AG04450 (cell line): ENCODE results near the gene MYO10. TPM values are rescaled to one million over a fixed set of nuclear protein-coding genes. Genes with fewer than 3 reads are reported as not detected.

Source experiments
- CTCF ChIA-PET: fragments of 300-600, 350-600 bp; formaldehyde crosslinking; extraction: SDS; loops from one replicate; lab custom pipeline; 2022; ENCODE audit warnings: antibody characterized with exemption, inconsistent platforms; lab: Charles Lee
- POLR2A ChIA-PET: fragments of 350-600 bp; formaldehyde crosslinking; extraction: SDS; loops from one replicate; lab custom pipeline; 2021; ENCODE audit warnings: antibody characterized with exemption, inconsistent platforms; lab: Yijun Ruan, JAX
- DNase-seq: peaks from one replicate; pipeline ENCODE4 v3.0.0-alpha.2; 2011; ENCODE audit warnings: low read depth, low spot score
- H3K27ac ChIP-seq: one replicate; pipeline ENCODE4 v1.5.1; 2012; ENCODE audit warnings: low read depth, low read length, control low read depth
- H3K27me3 ChIP-seq: one replicate; pipeline ENCODE4 v1.6.0; 2012; ENCODE audit warnings: low read length; ENCODE audit not compliant: control insufficient read depth, insufficient read depth
- H3K4me3 ChIP-seq: 2 replicates; pipeline ENCODE4 v1.5.1; 2011; ENCODE audit warnings: mild to moderate bottlenecking, low read depth, low read length, control low read depth
- H3K9me3 ChIP-seq: 2 replicates; pipeline ENCODE4 v1.5.1; 2012; ENCODE audit warnings: low read length; ENCODE audit not compliant: control insufficient read depth, insufficient read depth
- polyA plus RNA-seq: library from polyadenylated mRNA; depleted of rRNA; stranded (reverse); fragments of >200 nt; gene quantifications from 2 replicates; pipeline ENCODE4 v1.2.3, GENCODE V29; 2011
- TF ChIP-seq, protein P1 (sequence below): IDR thresholded peaks from 2 replicates; pipeline ENCODE4 v1.5.1; 2011; ENCODE audit warnings: low read depth, low read length, control low read depth, inconsistent platforms

The MYO10 gene
- polyA plus RNA-seq, 1 experiment = 37.0 TPM

- Histone ChIP-seq H3K27ac (no peak overlapping the region), H3K9me3 (no peaks in the 10 kb centered on the region), H3K27me3 (peaks cover 7% of the 10 kb centered on the region), H3K4me3 (no peak overlapping the region)
- POLR2A ChIA-PET = no interaction called here
- TF ChIP-seq, protein P1, sequence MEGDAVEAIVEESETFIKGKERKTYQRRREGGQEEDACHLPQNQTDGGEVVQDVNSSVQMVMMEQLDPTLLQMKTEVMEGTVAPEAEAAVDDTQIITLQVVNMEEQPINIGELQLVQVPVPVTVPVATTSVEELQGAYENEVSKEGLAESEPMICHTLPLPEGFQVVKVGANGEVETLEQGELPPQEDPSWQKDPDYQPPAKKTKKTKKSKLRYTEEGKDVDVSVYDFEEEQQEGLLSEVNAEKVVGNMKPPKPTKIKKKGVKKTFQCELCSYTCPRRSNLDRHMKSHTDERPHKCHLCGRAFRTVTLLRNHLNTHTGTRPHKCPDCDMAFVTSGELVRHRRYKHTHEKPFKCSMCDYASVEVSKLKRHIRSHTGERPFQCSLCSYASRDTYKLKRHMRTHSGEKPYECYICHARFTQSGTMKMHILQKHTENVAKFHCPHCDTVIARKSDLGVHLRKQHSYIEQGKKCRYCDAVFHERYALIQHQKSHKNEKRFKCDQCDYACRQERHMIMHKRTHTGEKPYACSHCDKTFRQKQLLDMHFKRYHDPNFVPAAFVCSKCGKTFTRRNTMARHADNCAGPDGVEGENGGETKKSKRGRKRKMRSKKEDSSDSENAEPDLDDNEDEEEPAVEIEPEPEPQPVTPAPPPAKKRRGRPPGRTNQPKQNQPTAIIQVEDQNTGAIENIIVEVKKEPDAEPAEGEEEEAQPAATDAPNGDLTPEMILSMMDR = no peak
- no peak for DNase-seq
- CTCF ChIA-PET = no interaction called here
These were observed 291.7 kb downstream of the MYO10 start for GRCh38 chr5:16644301-16644889.

- POLR2A ChIA-PET = no interaction called here
- CTCF ChIA-PET = no interaction called here
- H3K4me3 ChIP-seq = no peak overlapping the region
- H3K27ac ChIP-seq = no peak overlapping the region
- DNase-seq = no peak
- peaks cover 7% of the 10 kb centered on the region for H3K27me3 ChIP-seq
- H3K9me3 ChIP-seq = no peaks in the 10 kb centered on the region; the same call in 1 of the 2 replicates
- TF ChIP-seq, protein P1 = no peak
These were observed 293.2 kb downstream of the MYO10 start for GRCh38 chr5:16642867-16643266.

GRCh38 chr5:16639206-16639605 lies 296.9 kb downstream of the MYO10 start:
- Histone ChIP-seq H3K4me3 (no peak overlapping the region), H3K27ac (no peak overlapping the region), H3K27me3 (peaks cover 4% of the 10 kb centered on the region), H3K9me3 (no peaks in the 10 kb centered on the region; the same call in 1 of the 2 replicates)
- TF ChIP-seq, protein P1 = no peak
- no peak for DNase-seq
- POLR2A ChIA-PET = no interaction called here
- CTCF ChIA-PET = no interaction called here

DNA sequence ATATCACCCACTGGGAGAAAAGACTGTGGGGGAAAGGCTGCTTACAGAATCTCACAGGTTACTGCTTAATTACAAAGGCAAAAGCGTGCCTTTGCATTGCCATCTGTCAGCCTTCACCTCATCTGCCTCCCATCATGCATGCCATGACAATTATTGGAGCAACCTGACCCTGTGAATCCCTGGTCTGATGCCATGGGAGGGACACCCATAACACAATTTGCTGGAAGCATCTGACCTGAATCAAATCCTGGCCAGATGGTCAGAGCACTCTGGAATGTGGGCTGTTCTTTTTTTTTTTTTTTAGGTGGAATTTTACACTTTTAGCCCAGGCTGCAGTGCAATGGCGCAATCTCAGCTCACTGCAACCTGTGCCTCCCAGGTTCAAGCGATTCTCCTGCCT lies 307.7 kb downstream of the MYO10 start:
- Histone ChIP-seq H3K27ac (no peak overlapping the region), H3K4me3 (no peak overlapping the region), H3K9me3 (no peaks in the 10 kb centered on the region), H3K27me3 (peaks cover 4% of the 10 kb centered on the region)
- TF ChIP-seq, protein P1 = no peak
- POLR2A ChIA-PET = no interaction called here
- no peak for DNase-seq
- CTCF ChIA-PET = no interaction called here

DNA sequence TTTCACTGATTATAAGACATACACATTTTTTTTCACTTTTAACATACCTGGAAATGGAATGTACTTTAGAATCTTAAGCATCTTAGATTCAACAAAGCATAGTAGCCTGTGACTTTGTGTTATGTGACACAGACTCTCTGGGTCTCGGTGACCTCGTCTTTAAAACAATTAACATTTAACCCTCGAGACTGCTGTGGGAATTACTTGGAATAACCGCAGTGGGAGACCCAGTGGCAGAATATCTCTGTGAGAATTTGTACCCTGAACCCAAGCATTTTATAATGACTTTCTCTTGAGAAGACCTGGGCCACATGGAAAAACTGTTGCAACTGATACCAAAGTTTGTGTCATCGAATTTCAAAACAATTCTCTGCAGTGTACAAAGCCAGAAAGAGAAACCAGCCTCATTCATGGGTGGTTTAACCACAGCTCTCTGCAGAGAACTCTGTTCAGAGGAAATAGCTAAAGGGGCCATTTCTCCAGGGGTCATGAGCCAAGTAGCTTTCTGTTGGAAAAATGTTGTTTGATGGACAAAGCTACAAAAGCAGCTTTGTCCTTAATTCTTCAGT lies 309.3 kb downstream of the MYO10 start:
- CTCF ChIA-PET = interaction anchor here (0.9 kb wide), 1 partner anchor 74 kb away, joined by 3 read pairs; no protein-coding TSS in a partner anchor

More for the DNA sequence above, 309.3 kb downstream of the MYO10 start:
- H3K27ac ChIP-seq = no peak overlapping the region
- H3K27me3 ChIP-seq = peaks cover 4% of the 10 kb centered on the region
- POLR2A ChIA-PET = no interaction called here
- no peak overlapping the region for H3K4me3 ChIP-seq
- TF ChIP-seq, protein P1 = no peak
- no peak for DNase-seq
- H3K9me3 ChIP-seq = no peaks in the 10 kb centered on the region
